LNCaP clone FGC (cell line): Measurements from ENCODE around the gene ARHGEF1.
"Not testable (repeated sequence)": the region's sequence is repeated elsewhere in the genome, so short reads cannot be mapped to it uniquely, and the experiment has no call there.

ENCODE experiments used
- DNase-seq: peaks from one replicate; pipeline ENCODE4 v3.0.0-alpha.2; 2011; ENCODE audit warnings: low read depth
- H3K4me3 ChIP-seq: 2 replicates; pipeline ENCODE4 v1.5.1; 2011; ENCODE audit warnings: mild to moderate bottlenecking, low read depth, low read length, control low read depth
- TF ChIP-seq, protein P1 (sequence below): IDR thresholded peaks from 2 replicates; pipeline ENCODE4 v1.5.1; 2012; ENCODE audit warnings: mild to moderate bottlenecking; ENCODE audit not compliant: control insufficient read depth, insufficient read depth; ENCODE audit errors: extremely low read depth

ARHGEF1 gene

DNA sequence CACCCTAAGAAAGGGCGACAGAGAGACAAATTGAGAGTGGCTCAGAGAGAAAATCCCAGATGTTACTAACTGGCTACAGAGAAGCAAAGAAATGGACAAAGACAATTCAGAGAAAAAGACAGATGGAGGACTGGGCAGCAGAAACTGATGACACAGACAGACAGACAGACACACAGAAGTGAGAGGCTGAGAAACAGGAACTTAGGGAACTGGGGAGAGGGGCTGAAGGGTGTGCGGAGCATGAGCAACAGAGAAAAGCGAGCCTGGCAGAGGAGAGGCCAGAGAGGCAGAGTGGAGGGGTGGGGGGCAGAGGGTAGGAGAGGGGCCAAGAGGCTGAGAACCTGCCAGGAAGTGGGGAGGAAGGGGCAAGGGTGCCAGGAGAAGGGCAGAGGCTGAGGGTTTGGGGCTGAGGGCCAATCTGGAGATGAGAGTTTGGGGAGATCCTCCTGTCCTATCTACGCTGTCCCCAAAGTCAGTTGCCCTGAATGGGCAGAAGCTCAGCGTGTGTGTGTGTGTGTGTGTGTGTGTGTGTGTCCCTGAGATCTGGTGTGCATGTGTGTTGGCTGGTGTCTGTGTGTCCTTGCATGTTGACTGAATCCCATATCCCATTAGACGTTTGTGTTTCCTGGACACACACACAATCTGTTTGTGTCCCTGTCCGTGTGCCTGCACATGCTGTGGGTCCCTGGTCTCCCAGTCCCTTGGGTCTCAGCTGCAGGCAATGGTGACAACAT, 50.9 kb downstream of the ARHGEF1 start:
- TF ChIP-seq, protein P1, sequence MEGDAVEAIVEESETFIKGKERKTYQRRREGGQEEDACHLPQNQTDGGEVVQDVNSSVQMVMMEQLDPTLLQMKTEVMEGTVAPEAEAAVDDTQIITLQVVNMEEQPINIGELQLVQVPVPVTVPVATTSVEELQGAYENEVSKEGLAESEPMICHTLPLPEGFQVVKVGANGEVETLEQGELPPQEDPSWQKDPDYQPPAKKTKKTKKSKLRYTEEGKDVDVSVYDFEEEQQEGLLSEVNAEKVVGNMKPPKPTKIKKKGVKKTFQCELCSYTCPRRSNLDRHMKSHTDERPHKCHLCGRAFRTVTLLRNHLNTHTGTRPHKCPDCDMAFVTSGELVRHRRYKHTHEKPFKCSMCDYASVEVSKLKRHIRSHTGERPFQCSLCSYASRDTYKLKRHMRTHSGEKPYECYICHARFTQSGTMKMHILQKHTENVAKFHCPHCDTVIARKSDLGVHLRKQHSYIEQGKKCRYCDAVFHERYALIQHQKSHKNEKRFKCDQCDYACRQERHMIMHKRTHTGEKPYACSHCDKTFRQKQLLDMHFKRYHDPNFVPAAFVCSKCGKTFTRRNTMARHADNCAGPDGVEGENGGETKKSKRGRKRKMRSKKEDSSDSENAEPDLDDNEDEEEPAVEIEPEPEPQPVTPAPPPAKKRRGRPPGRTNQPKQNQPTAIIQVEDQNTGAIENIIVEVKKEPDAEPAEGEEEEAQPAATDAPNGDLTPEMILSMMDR, result no peak
- DNase-seq, result no peak
- H3K4me3 ChIP-seq, result no peak overlapping the region

DNA sequence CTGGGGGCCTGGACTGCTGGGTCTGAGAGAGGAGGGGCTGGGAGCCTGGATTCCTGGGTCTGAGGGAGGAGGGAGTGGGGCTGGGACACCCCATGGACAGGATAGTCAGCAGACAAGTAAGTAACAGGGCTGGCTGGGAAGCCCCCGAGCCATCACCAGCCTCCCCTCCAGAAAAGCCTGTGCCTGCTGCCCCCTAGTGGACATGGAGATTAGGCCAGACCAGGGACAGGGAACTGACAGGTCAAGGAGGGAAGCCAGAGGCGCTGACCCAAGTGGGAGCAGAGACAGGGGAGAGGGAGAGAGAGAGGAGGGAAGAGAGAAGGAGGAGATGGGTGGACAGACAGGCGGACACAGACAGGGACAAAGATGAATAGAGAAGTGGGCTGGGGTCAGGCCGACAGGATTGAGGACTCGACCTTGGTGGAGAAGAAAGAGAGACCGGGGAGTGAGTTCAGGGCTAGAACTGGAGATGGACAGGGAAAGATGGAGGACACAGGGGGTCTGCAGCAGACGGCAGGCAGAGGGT, 51.9 kb downstream of the ARHGEF1 start:
- no peak overlapping the region for H3K4me3 ChIP-seq
- TF ChIP-seq, protein P1, result peak; percentile 71
- no peak for DNase-seq

DNA sequence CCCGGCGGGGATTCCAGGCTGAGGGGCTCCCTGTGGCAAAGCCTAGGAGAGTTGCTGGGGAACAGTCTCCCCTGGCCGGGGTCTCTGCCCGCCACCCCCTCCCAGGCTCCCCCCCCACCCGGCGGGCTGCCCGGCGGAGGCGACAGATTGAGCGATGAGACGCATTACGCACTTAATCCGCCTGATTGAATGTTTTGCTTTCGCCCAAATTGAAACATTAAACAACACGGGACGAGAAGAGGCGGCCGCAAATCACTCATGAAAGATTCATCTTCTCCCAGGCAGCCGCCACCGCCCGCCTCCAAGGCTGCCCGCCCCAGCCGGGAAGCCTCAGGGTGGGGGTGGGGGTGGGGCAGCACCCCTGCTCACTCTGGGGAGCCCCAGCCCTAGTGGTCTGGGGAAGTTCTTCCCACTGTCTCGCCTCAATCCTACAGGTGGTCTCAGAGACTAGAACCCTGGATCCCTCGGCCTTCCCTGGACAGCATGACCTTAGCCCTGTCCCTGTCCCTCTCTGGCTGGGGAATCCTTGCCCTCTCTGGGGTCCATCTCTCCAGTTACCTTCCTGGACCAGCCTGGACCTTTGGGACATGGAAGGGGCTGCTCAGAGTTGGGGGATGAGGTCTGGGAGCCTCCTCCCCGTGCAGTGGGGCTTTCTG, 52.9 kb downstream of the ARHGEF1 start:
- no peak overlapping the region for H3K4me3 ChIP-seq
- TF ChIP-seq, protein P1, result no peak
- no peak for DNase-seq

DNA sequence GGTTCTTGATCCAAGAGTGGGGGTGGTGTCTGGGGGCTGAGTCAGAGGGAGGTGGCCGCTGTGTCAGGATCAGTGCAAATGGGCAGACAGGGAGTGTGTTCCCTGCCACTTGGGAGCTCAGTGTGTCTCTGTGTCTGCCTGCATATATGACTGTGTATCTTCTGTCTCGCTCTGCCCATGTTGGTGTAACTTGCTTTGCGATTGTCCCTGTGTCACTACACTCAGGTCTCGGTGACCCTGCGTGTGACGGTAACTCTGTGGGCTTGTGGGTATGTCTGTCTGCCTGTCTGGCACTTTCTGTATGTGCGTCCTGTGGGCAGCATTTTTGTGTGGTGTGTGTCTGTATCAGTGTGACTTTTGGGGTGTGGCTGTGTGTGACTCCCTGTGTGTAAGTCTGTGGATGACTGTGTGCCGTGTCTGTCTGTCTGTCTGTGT, 53.4 kb downstream of the ARHGEF1 start:
- DNase-seq, result no peak
- TF ChIP-seq, protein P1, result no peak
- no peak overlapping the region for H3K4me3 ChIP-seq

DNA sequence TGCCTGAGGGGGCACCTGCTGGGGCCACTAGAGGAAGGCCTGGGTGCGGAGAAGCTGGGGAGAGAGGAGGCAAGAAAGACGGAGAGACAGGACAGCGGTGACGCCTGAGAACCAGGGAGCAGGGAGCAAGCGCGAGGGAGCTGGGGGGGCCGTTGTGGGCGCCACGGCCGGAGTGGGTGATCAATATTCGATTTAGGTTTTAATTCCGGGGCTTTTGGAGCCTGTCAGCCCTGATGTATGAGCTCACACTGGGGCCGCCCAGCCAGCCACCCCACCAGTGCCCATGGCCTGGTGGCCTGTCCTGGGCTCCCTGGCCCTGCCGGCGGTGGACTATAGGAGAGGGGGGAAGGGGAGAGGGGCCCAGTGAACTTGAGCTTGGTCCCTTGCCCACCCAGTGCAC, 54.0 kb downstream of the ARHGEF1 start:
- H3K4me3 ChIP-seq, result no peak overlapping the region

DNA sequence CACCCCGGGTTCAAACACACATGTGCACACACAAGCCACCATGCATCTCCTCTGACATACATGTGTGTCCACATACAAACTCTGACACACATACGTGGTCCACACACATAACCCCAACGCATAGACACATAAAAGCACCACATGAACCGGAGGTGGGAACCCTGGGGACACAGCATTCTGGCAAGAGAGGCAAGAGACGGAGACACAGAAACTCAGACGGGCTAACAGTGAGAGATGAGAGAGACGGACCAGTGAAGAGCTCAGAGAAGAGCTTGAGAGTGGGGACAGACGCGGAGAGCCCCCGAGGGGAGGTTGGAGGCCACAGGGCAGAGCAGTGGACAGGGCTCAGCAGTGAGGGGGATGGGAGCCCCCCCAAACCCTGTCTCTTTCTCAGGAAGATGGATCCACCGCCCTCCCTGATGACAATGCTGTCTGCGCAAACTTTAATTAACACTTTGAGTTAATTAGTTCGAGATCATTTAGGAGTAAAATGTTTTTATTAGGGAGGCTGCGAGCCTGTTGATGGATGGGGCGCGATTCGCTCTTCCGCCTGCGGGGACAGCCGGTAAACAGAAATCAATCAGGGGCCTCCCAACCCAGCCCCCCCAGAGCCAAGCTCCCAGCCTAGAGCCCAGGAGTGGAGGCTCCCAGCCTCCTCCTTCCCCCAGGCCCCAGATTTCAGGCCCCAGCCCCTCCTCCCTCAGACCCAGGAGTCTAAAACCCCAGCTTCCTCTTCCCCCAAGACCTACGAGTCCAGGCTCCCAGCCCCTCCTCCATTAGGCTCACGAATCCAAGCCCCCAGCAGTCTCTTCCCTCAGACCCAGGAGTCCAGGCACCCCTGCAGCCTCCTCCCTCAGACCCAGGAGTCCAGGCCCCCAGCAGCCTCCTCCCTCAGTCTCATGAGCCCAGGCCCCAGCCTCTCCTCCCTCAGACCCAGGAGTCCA, 54.8 kb downstream of the ARHGEF1 start:
- no peak overlapping the region for H3K4me3 ChIP-seq
- TF ChIP-seq, protein P1, result no peak
- DNase-seq, result no peak

More for the DNA sequence above, 54.0 kb downstream of the ARHGEF1 start:
- no peak for DNase-seq
- TF ChIP-seq, protein P1, result no peak

DNA sequence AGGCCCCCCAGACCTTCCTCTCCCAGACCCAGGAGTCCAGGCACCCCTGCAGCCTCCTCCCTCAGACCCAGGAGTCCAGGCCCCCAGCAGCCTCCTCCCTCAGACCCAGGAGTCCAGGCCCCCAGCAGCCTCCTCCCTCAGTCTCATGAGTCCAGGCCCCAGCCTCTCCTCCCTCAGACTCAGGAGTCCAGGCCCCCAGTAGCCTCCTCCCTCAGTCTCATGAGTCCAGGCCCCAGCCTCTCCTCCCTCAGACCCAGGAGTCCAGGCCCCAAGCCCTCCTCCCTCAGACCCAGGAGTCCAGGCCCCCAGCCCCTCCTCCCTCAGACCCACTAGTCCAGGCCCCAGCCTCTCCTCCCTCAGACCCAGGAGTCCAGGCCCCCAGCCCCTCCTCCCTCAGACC, 56.2 kb downstream of the ARHGEF1 start:
- not testable (repeated sequence) for H3K4me3 ChIP-seq, DNase-seq
